SK-N-SH (cell line): ENCODE data around the gene TMED1. TPM values are rescaled to one million over a fixed set of nuclear protein-coding genes. Genes with fewer than 3 reads are reported as not detected.

Experiments
- CTCF ChIA-PET: fragments of 300-600, 350-600 bp; formaldehyde crosslinking; extraction: SDS; loops from one replicate; lab custom pipeline; 2021; lab: Yijun Ruan, JAX
- POLR2A ChIA-PET: fragments of 350-600 bp; sonication (Branson Sonifier 250); formaldehyde crosslinking; extraction: SDS; loops from one replicate; lab custom pipeline; 2020; ENCODE audit warnings: antibody characterized with exemption, inconsistent platforms; lab: Yijun Ruan, JAX
- DNase-seq: peaks from one replicate; pipeline ENCODE4 v3.0.0; 2012
- H2AFZ ChIP-seq: fragments of 200-600 bp; sonication (generic); 2 replicates; pipeline ENCODE4 v1.8.1; 2016; ENCODE audit warnings: antibody characterized with exemption, mild to moderate bottlenecking, low read depth
- H3F3A ChIP-seq: fragments of 200-600 bp; sonication (generic); replicated peaks from 2 replicates; pipeline ENCODE3; 2016; ENCODE audit warnings: antibody characterized with exemption, mild to moderate bottlenecking; ENCODE audit not compliant: insufficient read depth
- H3K27ac ChIP-seq, 2 experiments: fragments of 200-500 bp in 1 of 2; fragments of 200-600 bp in 1 of 2; sonication (Bioruptor generic) in 1 of 2; sonication (generic), shearing (Covaris generic) in 1 of 2; 2 replicates each; pipeline versions ENCODE4 v1.5.1 to v1.6.1; 2014 to 2016; ENCODE audit warnings: low read depth in 2 of 2, inconsistent platforms in 1 of 2, low read length in 1 of 2, mild to moderate bottlenecking in 1 of 2, mixed read lengths in 1 of 2
- H3K27me3 ChIP-seq: fragments of 200-600 bp; sonication (generic), shearing (Covaris generic); 2 replicates; pipeline ENCODE4 v1.6.1; 2016; ENCODE audit warnings: mixed run types; ENCODE audit not compliant: insufficient read depth
- H3K36me3 ChIP-seq, 2 experiments: fragments of 200-500 bp in 1 of 2; fragments of 200-600 bp in 1 of 2; sonication (Bioruptor generic) in 1 of 2; sonication (generic) in 1 of 2; replicated peaks in 1 of 2; 2 replicates each; pipeline versions ENCODE3 to v1.5.1; 2014 to 2016; ENCODE audit warnings: low read length in 1 of 2, mild to moderate bottlenecking in 1 of 2; ENCODE audit not compliant: insufficient read depth in 2 of 2, control insufficient read depth in 1 of 2
- H3K4me1 ChIP-seq, 2 experiments: fragments of 200-500 bp in 1 of 2; fragments of 200-600 bp in 1 of 2; sonication (Bioruptor generic) in 1 of 2; sonication (generic), shearing (Covaris generic) in 1 of 2; 2 replicates each; pipeline versions ENCODE4 v1.5.1 to v1.6.1; 2014 to 2016; ENCODE audit warnings: low read depth in 1 of 2, low read length in 1 of 2, mixed run types in 1 of 2; ENCODE audit not compliant: insufficient read depth in 2 of 2, control insufficient read depth in 1 of 2
- H3K4me2 ChIP-seq: fragments of 200-600 bp; sonication (generic), shearing (Covaris generic); 2 replicates; pipeline ENCODE4 v1.6.1; 2017; ENCODE audit warnings: mixed run types
- H3K4me3 ChIP-seq, 2 experiments: fragments of 200-500 bp in 1 of 2; fragments of 200-600 bp in 1 of 2; sonication (Bioruptor generic) in 1 of 2; sonication (generic), shearing (Covaris generic) in 1 of 2; 2 replicates each; pipeline versions ENCODE4 v1.5.1 to v1.8.1; 2014 to 2016; ENCODE audit warnings: low read depth in 2 of 2, inconsistent platforms in 1 of 2, low read length in 1 of 2, mild to moderate bottlenecking in 1 of 2, mixed read lengths in 1 of 2, moderate library complexity in 1 of 2
- H3K79me2 ChIP-seq: fragments of 200-600 bp; sonication (generic); 2 replicates; pipeline ENCODE4 v1.8.1; 2017; ENCODE audit warnings: mild to moderate bottlenecking; ENCODE audit not compliant: insufficient read depth
- H3K9ac ChIP-seq: fragments of 200-600 bp; sonication (generic); 2 replicates; pipeline ENCODE4 v1.6.1; 2017; ENCODE audit warnings: mixed run types
- H3K9me2 ChIP-seq: fragments of 200-600 bp; sonication (generic); 2 replicates; pipeline ENCODE4 v1.6.1; 2017; ENCODE audit warnings: mixed run types
- H3K9me3 ChIP-seq: fragments of 200-600 bp; sonication (generic); 2 replicates; pipeline ENCODE4 v1.6.1; 2017; ENCODE audit warnings: mixed run types, mild to moderate bottlenecking, moderate library complexity
- H4K20me1 ChIP-seq: fragments of 200-600 bp; sonication (generic); 2 replicates; pipeline ENCODE4 v1.6.1; 2017; ENCODE audit warnings: mild to moderate bottlenecking, mixed run types; ENCODE audit not compliant: insufficient read depth
- FOSL2 ChIP-seq: IDR thresholded peaks from 2 replicates; pipeline ENCODE4 v1.4.0; 2012; ENCODE audit warnings: low read depth, mild to moderate bottlenecking, moderate library complexity, borderline replicate concordance
- GABPA ChIP-seq: IDR thresholded peaks from 2 replicates; pipeline ENCODE4 v1.4.0; 2012; ENCODE audit warnings: low read depth, mild to moderate bottlenecking
- GATA2 ChIP-seq: sonication (generic); formaldehyde crosslinking; IDR thresholded peaks from 2 replicates; pipeline ENCODE4 v1.5.0; 2020; ENCODE audit warnings: mild to moderate bottlenecking, missing genetic modification reagents
- NFIC ChIP-seq: IDR thresholded peaks from 2 replicates; pipeline ENCODE4 v1.4.0; 2012; ENCODE audit warnings: borderline replicate concordance
- NRF1 ChIP-seq: IDR thresholded peaks from 2 replicates; pipeline ENCODE4 v1.6.1; 2012; ENCODE audit warnings: low read depth, mild to moderate bottlenecking, low read length
- POLR2AphosphoS5 ChIP-seq: IDR thresholded peaks from 2 replicates; pipeline ENCODE4 v1.6.1; 2012; ENCODE audit warnings: low read depth, low read length
- SIN3A ChIP-seq: IDR thresholded peaks from 2 replicates; pipeline ENCODE4 v1.6.1; 2012; ENCODE audit warnings: low read depth, mild to moderate bottlenecking, low read length, moderate library complexity, borderline replicate concordance
- SMC3 ChIP-seq: IDR thresholded peaks from 2 replicates; pipeline ENCODE4 v1.6.1; 2012; ENCODE audit warnings: low read depth, low read length, improper control_type of control experiment
- TEAD4 ChIP-seq: IDR thresholded peaks from 2 replicates; pipeline ENCODE4 v1.4.0; 2012; ENCODE audit warnings: mild to moderate bottlenecking, borderline replicate concordance; ENCODE audit not compliant: insufficient read depth
- WGBS: methylation state at CpG from one replicate; pipeline ENCODE4 v1.1.6; 2017; ENCODE audit warnings: low lambda C conversion rate; 5-methylcytosine and 5-hydroxymethylcytosine counted together
- polyA plus RNA-seq, 3 experiments: library from polyadenylated mRNA; depleted of rRNA; stranded (reverse); fragments of >200 nt; gene quantifications; 2 replicates each; pipeline ENCODE4 v1.2.3, GENCODE V29; 2012
- TF ChIP-seq, protein P1 (sequence below): IDR thresholded peaks from 2 replicates; pipeline ENCODE4 v1.4.0; 2012; ENCODE audit warnings: low read depth
- TF ChIP-seq, protein P2 (sequence below): IDR thresholded peaks from 2 replicates; pipeline ENCODE4 v1.4.0; 2012; ENCODE audit warnings: low read depth, borderline replicate concordance
- TF ChIP-seq, protein P3 (sequence below): fragments of 150-350 bp; IDR thresholded peaks from 2 replicates; pipeline ENCODE4 v1.6.1; 2017; ENCODE audit warnings: antibody characterized with exemption, low read length, low read depth, borderline replicate concordance
- TF ChIP-seq, protein P4 (sequence below): IDR thresholded peaks from 2 replicates; pipeline ENCODE4 v1.6.1; 2012; ENCODE audit warnings: mild to moderate bottlenecking, low read depth, low read length, moderate library complexity

The TMED1 gene
- polyA plus RNA-seq, 1 of the 3 experiments (the other 2 are of a cell fraction) = 92.4 TPM

DNA sequence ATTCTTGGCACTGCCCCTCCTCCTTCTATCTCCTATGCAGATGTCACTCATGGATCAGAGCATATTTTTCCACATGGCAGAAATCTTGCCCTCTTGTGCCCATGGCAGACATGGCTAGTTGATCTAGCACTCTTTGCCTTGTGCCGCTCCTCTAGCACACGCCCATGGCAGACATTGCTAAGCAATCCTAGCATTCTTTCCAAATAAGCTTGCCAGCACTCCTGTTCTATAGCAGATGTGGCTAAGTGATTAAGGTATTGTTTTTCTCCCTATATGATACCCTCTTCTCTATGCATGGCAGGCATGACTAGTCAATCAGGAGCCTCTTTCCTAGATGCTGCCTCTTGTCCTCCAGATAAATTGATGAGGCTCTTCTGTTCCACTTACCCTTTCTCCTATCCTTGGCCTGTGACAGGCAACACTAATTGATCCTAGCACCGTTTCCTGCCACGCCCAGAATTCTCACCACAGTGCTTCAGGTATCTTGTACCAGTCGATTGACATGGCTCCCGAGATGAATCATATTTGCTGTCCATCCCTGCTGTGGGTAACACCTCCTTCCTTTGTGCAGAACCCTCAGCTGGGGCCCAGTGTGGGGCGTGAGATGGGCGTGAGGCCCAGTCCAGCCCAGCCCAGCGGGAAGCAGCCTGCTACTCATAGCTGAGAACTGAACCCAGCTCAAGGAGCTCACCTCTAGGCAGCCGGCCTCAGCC lies 26.9 kb downstream of the TMED1 start:
- Histone ChIP-seq H3K4me2 (no peak overlapping the region), H2AFZ (no peak overlapping the region), H3K9ac (no peak overlapping the region), H3K9me3 (no peaks in the 10 kb centered on the region), H4K20me1 (no peaks in the 10 kb centered on the region), H3K27ac (no peak overlapping the region; a peak in 1 of 4 replicates), H3K4me3 (no peak overlapping the region), H3K27me3 (no peaks in the 10 kb centered on the region), H3K36me3 (peaks cover 6 to 31% of the 10 kb centered on the region in 2 experiments), H3F3A (peaks cover 10% of the 10 kb centered on the region), H3K79me2 (peaks cover 3% of the 10 kb centered on the region; the same call in 1 of the 2 replicates), H3K9me2 (no peaks in the 10 kb centered on the region), H3K4me1 (peaks cover 10 to 18% of the 10 kb centered on the region in 2 experiments; a peak in 3 of 4 replicates)
- CTCF ChIA-PET = interaction anchor here (1.3 kb wide), 1 partner anchor 11 kb away, joined by 4 read pairs; no protein-coding TSS in a partner anchor
- TF ChIP-seq, protein P1, sequence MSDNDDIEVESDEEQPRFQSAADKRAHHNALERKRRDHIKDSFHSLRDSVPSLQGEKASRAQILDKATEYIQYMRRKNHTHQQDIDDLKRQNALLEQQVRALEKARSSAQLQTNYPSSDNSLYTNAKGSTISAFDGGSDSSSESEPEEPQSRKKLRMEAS = no peak
- TF ChIP-seq GABPA = no peak
- TF ChIP-seq, protein P2, sequence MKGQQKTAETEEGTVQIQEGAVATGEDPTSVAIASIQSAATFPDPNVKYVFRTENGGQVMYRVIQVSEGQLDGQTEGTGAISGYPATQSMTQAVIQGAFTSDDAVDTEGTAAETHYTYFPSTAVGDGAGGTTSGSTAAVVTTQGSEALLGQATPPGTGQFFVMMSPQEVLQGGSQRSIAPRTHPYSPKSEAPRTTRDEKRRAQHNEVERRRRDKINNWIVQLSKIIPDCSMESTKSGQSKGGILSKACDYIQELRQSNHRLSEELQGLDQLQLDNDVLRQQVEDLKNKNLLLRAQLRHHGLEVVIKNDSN = no peak
- TF ChIP-seq, protein P3, sequence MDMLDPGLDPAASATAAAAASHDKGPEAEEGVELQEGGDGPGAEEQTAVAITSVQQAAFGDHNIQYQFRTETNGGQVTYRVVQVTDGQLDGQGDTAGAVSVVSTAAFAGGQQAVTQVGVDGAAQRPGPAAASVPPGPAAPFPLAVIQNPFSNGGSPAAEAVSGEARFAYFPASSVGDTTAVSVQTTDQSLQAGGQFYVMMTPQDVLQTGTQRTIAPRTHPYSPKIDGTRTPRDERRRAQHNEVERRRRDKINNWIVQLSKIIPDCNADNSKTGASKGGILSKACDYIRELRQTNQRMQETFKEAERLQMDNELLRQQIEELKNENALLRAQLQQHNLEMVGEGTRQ = no peak
- TF ChIP-seq FOSL2 = no peak
- TF ChIP-seq GATA2 (CRISPR knock-in tag) = no peak
- TF ChIP-seq, protein P4, sequence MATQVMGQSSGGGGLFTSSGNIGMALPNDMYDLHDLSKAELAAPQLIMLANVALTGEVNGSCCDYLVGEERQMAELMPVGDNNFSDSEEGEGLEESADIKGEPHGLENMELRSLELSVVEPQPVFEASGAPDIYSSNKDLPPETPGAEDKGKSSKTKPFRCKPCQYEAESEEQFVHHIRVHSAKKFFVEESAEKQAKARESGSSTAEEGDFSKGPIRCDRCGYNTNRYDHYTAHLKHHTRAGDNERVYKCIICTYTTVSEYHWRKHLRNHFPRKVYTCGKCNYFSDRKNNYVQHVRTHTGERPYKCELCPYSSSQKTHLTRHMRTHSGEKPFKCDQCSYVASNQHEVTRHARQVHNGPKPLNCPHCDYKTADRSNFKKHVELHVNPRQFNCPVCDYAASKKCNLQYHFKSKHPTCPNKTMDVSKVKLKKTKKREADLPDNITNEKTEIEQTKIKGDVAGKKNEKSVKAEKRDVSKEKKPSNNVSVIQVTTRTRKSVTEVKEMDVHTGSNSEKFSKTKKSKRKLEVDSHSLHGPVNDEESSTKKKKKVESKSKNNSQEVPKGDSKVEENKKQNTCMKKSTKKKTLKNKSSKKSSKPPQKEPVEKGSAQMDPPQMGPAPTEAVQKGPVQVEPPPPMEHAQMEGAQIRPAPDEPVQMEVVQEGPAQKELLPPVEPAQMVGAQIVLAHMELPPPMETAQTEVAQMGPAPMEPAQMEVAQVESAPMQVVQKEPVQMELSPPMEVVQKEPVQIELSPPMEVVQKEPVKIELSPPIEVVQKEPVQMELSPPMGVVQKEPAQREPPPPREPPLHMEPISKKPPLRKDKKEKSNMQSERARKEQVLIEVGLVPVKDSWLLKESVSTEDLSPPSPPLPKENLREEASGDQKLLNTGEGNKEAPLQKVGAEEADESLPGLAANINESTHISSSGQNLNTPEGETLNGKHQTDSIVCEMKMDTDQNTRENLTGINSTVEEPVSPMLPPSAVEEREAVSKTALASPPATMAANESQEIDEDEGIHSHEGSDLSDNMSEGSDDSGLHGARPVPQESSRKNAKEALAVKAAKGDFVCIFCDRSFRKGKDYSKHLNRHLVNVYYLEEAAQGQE = no peak
- no peak for TF ChIP-seq POLR2AphosphoS5
- no peak for TF ChIP-seq NRF1
- no peak for TF ChIP-seq NFIC
- TF ChIP-seq SIN3A = no peak
- no peak for TF ChIP-seq SMC3
- no peak for TF ChIP-seq TEAD4
- POLR2A ChIA-PET = no interaction called here
- no peak for DNase-seq
- WGBS = 92% methylated on average over 7 of the region's 10 CpGs
